AG04450 (cell line): ENCODE measurements around the gene MND1. TPM values are rescaled to one million over a fixed set of nuclear protein-coding genes. Genes with fewer than 3 reads are reported as not detected.

ENCODE experiments used
- CTCF ChIA-PET: fragments of 300-600, 350-600 bp; formaldehyde crosslinking; extraction: SDS; loops from one replicate; lab custom pipeline; 2022; ENCODE audit warnings: antibody characterized with exemption, inconsistent platforms; lab: Charles Lee
- POLR2A ChIA-PET: fragments of 350-600 bp; formaldehyde crosslinking; extraction: SDS; loops from one replicate; lab custom pipeline; 2021; ENCODE audit warnings: antibody characterized with exemption, inconsistent platforms; lab: Yijun Ruan, JAX
- DNase-seq: peaks from one replicate; pipeline ENCODE4 v3.0.0-alpha.2; 2011; ENCODE audit warnings: low read depth, low spot score
- H3K27ac ChIP-seq: one replicate; pipeline ENCODE4 v1.5.1; 2012; ENCODE audit warnings: low read depth, low read length, control low read depth
- H3K27me3 ChIP-seq: one replicate; pipeline ENCODE4 v1.6.0; 2012; ENCODE audit warnings: low read length; ENCODE audit not compliant: control insufficient read depth, insufficient read depth
- H3K4me3 ChIP-seq: 2 replicates; pipeline ENCODE4 v1.5.1; 2011; ENCODE audit warnings: mild to moderate bottlenecking, low read depth, low read length, control low read depth
- H3K9me3 ChIP-seq: 2 replicates; pipeline ENCODE4 v1.5.1; 2012; ENCODE audit warnings: low read length; ENCODE audit not compliant: control insufficient read depth, insufficient read depth
- polyA plus RNA-seq: library from polyadenylated mRNA; depleted of rRNA; stranded (reverse); fragments of >200 nt; gene quantifications from 2 replicates; pipeline ENCODE4 v1.2.3, GENCODE V29; 2011
- TF ChIP-seq, protein P1 (sequence below): IDR thresholded peaks from 2 replicates; pipeline ENCODE4 v1.5.1; 2011; ENCODE audit warnings: low read depth, low read length, control low read depth, inconsistent platforms

The MND1 gene
- polyA plus RNA-seq, 1 experiment = 2.2 TPM

DNA sequence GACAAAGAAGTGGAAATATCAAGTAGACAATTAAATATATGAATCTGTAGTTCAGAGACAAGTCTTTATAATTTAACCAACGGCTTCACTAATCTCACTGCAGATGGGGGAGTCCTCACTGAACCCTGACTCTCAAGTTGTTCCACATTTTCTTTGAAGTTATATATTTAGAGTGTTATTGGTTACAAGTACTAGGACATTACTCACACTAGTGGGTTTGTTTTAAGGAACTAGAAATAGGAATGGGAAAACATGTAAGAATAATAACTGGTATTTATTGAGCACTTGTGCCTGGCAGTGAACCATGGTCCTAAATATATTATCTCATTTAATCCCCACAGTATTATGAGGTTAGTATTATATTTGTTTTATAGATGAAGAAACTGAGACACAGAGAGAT, 22.0 kb downstream of the MND1 start:
- H3K27ac ChIP-seq = no peak overlapping the region
- POLR2A ChIA-PET = no interaction called here
- CTCF ChIA-PET = no interaction called here

DNA sequence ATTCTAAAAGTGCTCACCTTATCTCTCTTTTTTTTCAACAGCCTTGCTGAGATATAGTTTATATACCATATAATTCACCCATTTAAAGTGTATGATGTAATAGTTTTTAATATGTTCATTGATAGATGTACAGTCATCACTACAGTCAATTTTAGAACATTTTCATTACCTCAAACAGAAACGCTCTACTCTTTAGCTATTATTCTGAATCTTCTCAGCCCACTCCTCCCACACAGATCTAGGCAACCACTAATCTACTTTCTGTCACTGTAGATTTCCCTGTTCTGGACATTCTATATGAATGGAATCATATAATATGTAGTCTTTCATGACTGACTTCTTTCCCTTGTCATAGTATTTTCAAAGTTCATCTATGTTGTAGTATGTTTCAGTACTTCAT, 22.6 kb downstream of the MND1 start:
- CTCF ChIA-PET = no interaction called here
- H3K27ac ChIP-seq = no peak overlapping the region
- TF ChIP-seq, protein P1, sequence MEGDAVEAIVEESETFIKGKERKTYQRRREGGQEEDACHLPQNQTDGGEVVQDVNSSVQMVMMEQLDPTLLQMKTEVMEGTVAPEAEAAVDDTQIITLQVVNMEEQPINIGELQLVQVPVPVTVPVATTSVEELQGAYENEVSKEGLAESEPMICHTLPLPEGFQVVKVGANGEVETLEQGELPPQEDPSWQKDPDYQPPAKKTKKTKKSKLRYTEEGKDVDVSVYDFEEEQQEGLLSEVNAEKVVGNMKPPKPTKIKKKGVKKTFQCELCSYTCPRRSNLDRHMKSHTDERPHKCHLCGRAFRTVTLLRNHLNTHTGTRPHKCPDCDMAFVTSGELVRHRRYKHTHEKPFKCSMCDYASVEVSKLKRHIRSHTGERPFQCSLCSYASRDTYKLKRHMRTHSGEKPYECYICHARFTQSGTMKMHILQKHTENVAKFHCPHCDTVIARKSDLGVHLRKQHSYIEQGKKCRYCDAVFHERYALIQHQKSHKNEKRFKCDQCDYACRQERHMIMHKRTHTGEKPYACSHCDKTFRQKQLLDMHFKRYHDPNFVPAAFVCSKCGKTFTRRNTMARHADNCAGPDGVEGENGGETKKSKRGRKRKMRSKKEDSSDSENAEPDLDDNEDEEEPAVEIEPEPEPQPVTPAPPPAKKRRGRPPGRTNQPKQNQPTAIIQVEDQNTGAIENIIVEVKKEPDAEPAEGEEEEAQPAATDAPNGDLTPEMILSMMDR = no peak

More for the DNA sequence above, 22.0 kb downstream of the MND1 start:
- TF ChIP-seq, protein P1 = no peak
- no peaks in the 10 kb centered on the region for H3K9me3 ChIP-seq
- DNase-seq = no peak
- no peaks in the 10 kb centered on the region for H3K27me3 ChIP-seq
- no peak overlapping the region for H3K4me3 ChIP-seq

DNA sequence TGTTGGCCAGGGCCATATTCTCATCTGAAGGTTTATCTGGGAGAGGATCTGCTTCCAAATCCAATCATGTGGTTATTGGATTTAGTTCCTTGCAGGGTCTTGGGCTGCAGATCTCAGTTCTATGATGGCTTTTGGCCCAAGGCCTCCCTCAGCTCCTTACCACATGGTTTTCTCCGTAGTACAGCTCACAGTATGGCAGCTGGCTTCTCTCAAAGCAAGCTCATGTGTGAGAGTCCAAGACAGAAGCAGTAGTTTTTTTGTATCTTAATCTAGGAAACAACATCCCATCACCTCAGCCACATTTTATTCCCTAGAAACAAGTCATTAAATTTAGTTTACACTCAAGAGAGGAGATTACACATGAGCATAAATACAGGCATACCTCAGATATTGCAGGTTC, 24.5 kb downstream of the MND1 start:
- no peak overlapping the region for H3K27ac ChIP-seq
- H3K27me3 ChIP-seq = no peaks in the 10 kb centered on the region
- no peak for DNase-seq
- POLR2A ChIA-PET = no interaction called here
- TF ChIP-seq, protein P1 = no peak
- H3K4me3 ChIP-seq = no peak overlapping the region
- H3K9me3 ChIP-seq = no peaks in the 10 kb centered on the region
- CTCF ChIA-PET = no interaction called here

More for the DNA sequence above, 22.6 kb downstream of the MND1 start:
- no peaks in the 10 kb centered on the region for H3K27me3 ChIP-seq
- DNase-seq = no peak
- no peaks in the 10 kb centered on the region for H3K9me3 ChIP-seq
- no peak overlapping the region for H3K4me3 ChIP-seq
- POLR2A ChIA-PET = no interaction called here

DNA sequence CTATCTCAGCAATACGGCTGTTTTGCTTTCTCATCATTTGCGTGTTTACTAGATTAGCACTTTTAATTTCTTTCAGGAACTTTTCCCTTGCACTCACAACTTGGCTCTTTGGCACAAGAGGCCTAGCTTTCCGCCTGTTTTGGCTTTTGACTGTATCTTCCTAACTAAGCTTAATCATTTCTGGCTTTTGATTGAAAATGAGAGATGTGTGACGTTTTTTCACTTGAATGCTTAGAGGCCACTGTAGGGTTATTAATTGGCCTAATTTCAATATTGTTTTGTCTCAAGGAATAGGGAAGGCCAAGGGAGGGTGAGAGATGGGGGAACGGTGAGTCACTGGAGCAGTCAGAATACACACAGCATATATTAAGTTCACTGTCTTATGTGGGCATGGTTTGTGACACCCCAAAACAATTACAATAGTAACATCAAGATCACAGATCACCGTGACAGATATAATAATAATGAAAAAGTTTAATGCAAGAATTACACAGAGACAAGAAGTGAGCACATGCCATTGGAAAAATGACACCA, 27.3 kb downstream of the MND1 start:
- POLR2A ChIA-PET = no interaction called here
- Histone ChIP-seq H3K27me3 (no peaks in the 10 kb centered on the region), H3K4me3 (no peak overlapping the region), H3K27ac (no peak overlapping the region), H3K9me3 (no peaks in the 10 kb centered on the region)
- DNase-seq = no peak
- CTCF ChIA-PET = no interaction called here
- TF ChIP-seq, protein P1 = no peak

DNA sequence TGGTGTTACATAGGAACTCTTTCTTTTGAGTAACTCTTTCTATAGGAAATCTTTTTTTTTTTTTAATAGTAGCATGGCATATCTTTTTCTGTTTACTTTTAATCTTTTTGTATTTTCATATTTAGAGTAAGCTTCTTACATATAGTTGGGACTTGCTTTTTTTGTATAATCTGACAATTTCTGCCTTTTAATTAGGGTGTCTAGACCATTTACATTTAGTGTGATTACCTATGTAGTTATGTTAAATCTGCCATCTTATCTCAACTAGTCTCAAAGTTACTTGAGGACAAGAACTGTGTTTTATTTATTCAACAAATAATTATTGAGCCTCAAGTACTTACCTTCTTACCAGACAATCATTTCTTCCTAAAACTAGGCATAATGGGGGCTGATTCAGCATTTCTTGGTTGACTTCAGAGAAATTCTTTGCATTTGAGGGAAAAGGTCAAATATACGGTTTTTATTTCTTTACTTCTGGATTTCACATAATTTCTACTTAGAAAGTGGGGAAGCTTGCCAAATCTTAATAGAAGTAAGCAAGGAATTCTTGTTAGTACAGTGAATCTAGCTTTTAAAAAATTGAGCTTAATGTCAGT, 28.6 kb downstream of the MND1 start:
- DNase-seq = no peak
- Histone ChIP-seq H3K4me3 (no peak overlapping the region), H3K27me3 (no peaks in the 10 kb centered on the region), H3K27ac (no peak overlapping the region), H3K9me3 (no peaks in the 10 kb centered on the region)
- CTCF ChIA-PET = interaction anchor here (1.3 kb wide), 1 partner anchor 231 kb away, joined by 3 read pairs; no protein-coding TSS in a partner anchor
- POLR2A ChIA-PET = interaction anchor here (0.5 kb wide), 1 partner anchor 28 kb away, joined by 4 read pairs; no protein-coding TSS in a partner anchor
- TF ChIP-seq, protein P1 = no peak
